GM21825 (cell line): ENCODE results near the gene TACR1.
A peak's percentile ranks its signal among the peaks of the same experiment; 100 is the strongest.

Experiments used
- ATAC-seq: cut with Tn5 transposase; IDR thresholded peaks from one replicate; pipeline ENCODE4 v1.9.1; 2021; ENCODE audit warnings: mild to moderate bottlenecking, moderate library complexity; ENCODE audit not compliant: unreplicated experiment

Gene TACR1

GRCh38 chr2:75055142-75055819 lies 144.0 kb downstream of the TACR1 start:
- ATAC-seq: peak; percentile 19

GRCh38 chr2:75054296-75054695 lies 145.0 kb downstream of the TACR1 start:
- no peak for ATAC-seq

GRCh38 chr2:75053484-75054112 lies 145.7 kb downstream of the TACR1 start:
- peak; percentile 51 for ATAC-seq

GRCh38 chr2:75047992-75048625 lies 151.2 kb downstream of the TACR1 start:
- ATAC-seq: no peak

GRCh38 chr2:75047189-75047991 lies 151.9 kb downstream of the TACR1 start:
- no peak for ATAC-seq

- ATAC-seq: no peak
These were observed 153.7 kb downstream of the TACR1 start for GRCh38 chr2:75045526-75046050.

GRCh38 chr2:75044291-75044690 lies 155.0 kb downstream of the TACR1 start:
- ATAC-seq: no peak

- ATAC-seq: no peak
These were observed 156.5 kb downstream of the TACR1 start for GRCh38 chr2:75042823-75043222.

GRCh38 chr2:75041731-75042600 lies 157.4 kb downstream of the TACR1 start:
- ATAC-seq: no peak

- no peak for ATAC-seq
These were observed 158.1 kb downstream of the TACR1 start for GRCh38 chr2:75041226-75041625.

GRCh38 chr2:75035444-75036353 lies 163.6 kb downstream of the TACR1 start:
- no peak for ATAC-seq

- no peak for ATAC-seq
These were observed 165.8 kb downstream of the TACR1 start for GRCh38 chr2:75033516-75033915.

- ATAC-seq: no peak
These were observed 167.2 kb downstream of the TACR1 start for GRCh38 chr2:75031906-75032803.

GRCh38 chr2:75031171-75031570 lies 168.1 kb downstream of the TACR1 start:
- ATAC-seq: no peak

- no peak for ATAC-seq
These were observed 168.9 kb downstream of the TACR1 start for GRCh38 chr2:75030218-75031009.

GRCh38 chr2:75027886-75028285 lies 171.4 kb downstream of the TACR1 start:
- no peak for ATAC-seq

- no peak for ATAC-seq
These were observed 173.5 kb downstream of the TACR1 start for GRCh38 chr2:75025633-75026380.
